SU-DHL-6 (cell line): ENCODE measurements around the gene ZFYVE27.

Source experiments
- CTCF ChIP-seq: fragments of 200-600 bp; sonication (generic); IDR thresholded peaks from one replicate; pipeline ENCODE4 v1.5.1; 2017; ENCODE audit warnings: antibody characterized with exemption, mild to moderate bottlenecking, low read length, moderate library complexity; ENCODE audit not compliant: insufficient read depth, poor library complexity, severe bottlenecking
- EZH2phosphoT487 ChIP-seq: fragments of 200-600 bp; sonication (generic), shearing (Covaris generic); conservative IDR thresholded peaks from 2 replicates; pipeline ENCODE4 v1.6.1; 2018; ENCODE audit warnings: mild to moderate bottlenecking, antibody characterized with exemption, low read length, moderate library complexity, mixed read lengths

- TF ChIP-seq CTCF (no peak), EZH2phosphoT487 (no peak)
Measured at GRCh38 chr10:97765201-97765600, 28.3 kb downstream of the ZFYVE27 start.
